Mucosa of descending colon (tissue), 3 donors: ENCODE results near the gene COL5A1. TPM values are rescaled to one million over a fixed set of nuclear protein-coding genes. Genes with fewer than 3 reads are reported as not detected.

ENCODE experiments used
- ATAC-seq: fragments of 200-7000 bp; cut with Tn5 transposase; one replicate; pipeline ENCODE4 v1.9.1; 2020; ENCODE audit warnings: mild to moderate bottlenecking, moderate library complexity
- DNase-seq, 3 donors: peaks; one replicate each; pipeline ENCODE4 v3.0.0-alpha.2; 2020
- H3K36me3 ChIP-seq: fragments of 200-600 bp; one replicate; pipeline ENCODE4 v1.8.0; 2021; ENCODE audit warnings: low read depth, mild to moderate bottlenecking
- H3K4me1 ChIP-seq: fragments of 200-600 bp; one replicate; pipeline ENCODE4 v1.8.0; 2021; ENCODE audit warnings: low read depth, mild to moderate bottlenecking
- H3K4me3 ChIP-seq: fragments of 200-600 bp; one replicate; pipeline ENCODE4 v1.8.0; 2021; ENCODE audit warnings: mild to moderate bottlenecking
- H3K9me3 ChIP-seq: fragments of 200-600 bp; one replicate; pipeline ENCODE4 v1.8.0; 2021; ENCODE audit warnings: mild to moderate bottlenecking
- intact Hi-C, 2 donors: fragments of 100-400 bp; cut with DNase I in 1 of 2; cut with micrococcal nuclease in 1 of 2; formaldehyde crosslinking; loops; one replicate each; pipeline versions ENCODE4 v1.11.0 to v1.11.1; 2022; cut with DNase I, micrococcal nuclease
- total RNA-seq, 3 donors: library from RNA; stranded (reverse); fragmentation: NEBNext Ultra II Directional in 2 of 3; extraction: Animal tissue kit (Norgen Biotek cat#: 25700) in 2 of 3; gene quantifications; one replicate each; pipeline versions ENCODE4 v1.2.1 to v1.2.4, GENCODE V29; 2021 to 2023
- TF ChIP-seq, protein P1 (sequence below): fragments of 200-600 bp; IDR thresholded peaks from one replicate; pipeline ENCODE4 v1.8.0; 2022; ENCODE audit warnings: antibody characterized with exemption, mild to moderate bottlenecking
- donor health status: DM: no; HTN: no; CAD: no; lungs with moderate emphysema.
- donor health status: DM: no; HTN: no; CAD: no.
- donor health status: DM: no; HTN: yes; CAD: no.

Gene COL5A1
- total RNA-seq, 3 donors from 2014 or later = 8.6 to 62.3 (median 22.2) TPM

- DNase-seq (peak in 2 of 3 donors; percentile 13 to 27), ATAC-seq (no peak)
- TF ChIP-seq, protein P1, sequence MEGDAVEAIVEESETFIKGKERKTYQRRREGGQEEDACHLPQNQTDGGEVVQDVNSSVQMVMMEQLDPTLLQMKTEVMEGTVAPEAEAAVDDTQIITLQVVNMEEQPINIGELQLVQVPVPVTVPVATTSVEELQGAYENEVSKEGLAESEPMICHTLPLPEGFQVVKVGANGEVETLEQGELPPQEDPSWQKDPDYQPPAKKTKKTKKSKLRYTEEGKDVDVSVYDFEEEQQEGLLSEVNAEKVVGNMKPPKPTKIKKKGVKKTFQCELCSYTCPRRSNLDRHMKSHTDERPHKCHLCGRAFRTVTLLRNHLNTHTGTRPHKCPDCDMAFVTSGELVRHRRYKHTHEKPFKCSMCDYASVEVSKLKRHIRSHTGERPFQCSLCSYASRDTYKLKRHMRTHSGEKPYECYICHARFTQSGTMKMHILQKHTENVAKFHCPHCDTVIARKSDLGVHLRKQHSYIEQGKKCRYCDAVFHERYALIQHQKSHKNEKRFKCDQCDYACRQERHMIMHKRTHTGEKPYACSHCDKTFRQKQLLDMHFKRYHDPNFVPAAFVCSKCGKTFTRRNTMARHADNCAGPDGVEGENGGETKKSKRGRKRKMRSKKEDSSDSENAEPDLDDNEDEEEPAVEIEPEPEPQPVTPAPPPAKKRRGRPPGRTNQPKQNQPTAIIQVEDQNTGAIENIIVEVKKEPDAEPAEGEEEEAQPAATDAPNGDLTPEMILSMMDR = no peak
- no peaks in the 10 kb centered on the region for H3K36me3 ChIP-seq
- no peaks in the 10 kb centered on the region for H3K9me3 ChIP-seq
- intact Hi-C loops = no loop called here
- H3K4me3 ChIP-seq = no peak overlapping the region
- no peaks in the 10 kb centered on the region for H3K4me1 ChIP-seq
Observed at GRCh38 chr9:134635351-134636148, 6.1 kb upstream of the COL5A1 start.

- Histone ChIP-seq H3K9me3 (no peaks in the 10 kb centered on the region), H3K4me1 (no peaks in the 10 kb centered on the region), H3K36me3 (no peaks in the 10 kb centered on the region), H3K4me3 (no peak overlapping the region)
- no peak for ATAC-seq
- DNase-seq = peak in 2 of 3 donors; percentile 2 to 17
- TF ChIP-seq, protein P1 = no peak
- intact Hi-C loops = no loop called here
Observed at GRCh38 chr9:134636149-134636507, 5.5 kb upstream of the COL5A1 start.

DNA sequence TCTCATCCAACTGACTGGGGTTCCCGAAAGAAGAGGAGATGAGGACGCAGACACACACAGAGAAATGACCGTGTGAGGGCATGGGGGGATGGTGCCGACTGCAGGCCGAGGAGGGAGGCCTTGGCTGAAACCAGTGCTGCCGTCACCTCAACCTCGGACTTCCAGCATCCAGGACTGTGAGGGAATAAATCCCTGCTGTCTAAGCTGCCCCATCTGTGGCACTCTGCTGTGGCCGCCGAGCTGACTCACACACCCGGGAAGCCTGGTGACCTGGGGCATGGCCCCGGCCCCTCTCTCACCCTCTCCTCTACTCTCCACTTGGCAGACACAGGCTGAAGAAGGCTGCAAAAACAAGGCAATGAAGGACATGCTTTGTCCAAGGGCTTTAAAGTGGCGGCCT, 4.4 kb upstream of the COL5A1 start:
- ATAC-seq (no peak), DNase-seq (peak in 2 of 3 donors; percentile 17 to 34)
- TF ChIP-seq, protein P1 = no peak

GRCh38 chr9:134637696-134638501, 3.7 kb upstream of the COL5A1 start:
- ATAC-seq (no peak), DNase-seq (peak in 2 of 3 donors; percentile 16 to 26)
- no peaks in the 10 kb centered on the region for H3K4me1 ChIP-seq
- no peaks in the 10 kb centered on the region for H3K36me3 ChIP-seq
- TF ChIP-seq, protein P1 = no peak
- no peaks in the 10 kb centered on the region for H3K9me3 ChIP-seq
- no peak overlapping the region for H3K4me3 ChIP-seq
- intact Hi-C loops = no loop called here

More for the DNA sequence above, 4.4 kb upstream of the COL5A1 start:
- Histone ChIP-seq H3K36me3 (no peaks in the 10 kb centered on the region), H3K4me1 (no peaks in the 10 kb centered on the region), H3K9me3 (no peaks in the 10 kb centered on the region), H3K4me3 (no peak overlapping the region)
- intact Hi-C loops = no loop called here

- Histone ChIP-seq H3K4me3 (no peak overlapping the region), H3K36me3 (no peaks in the 10 kb centered on the region), H3K9me3 (no peaks in the 10 kb centered on the region), H3K4me1 (no peaks in the 10 kb centered on the region)
- intact Hi-C loops = no loop called here
- ATAC-seq = no peak
- TF ChIP-seq, protein P1 = no peak
- peak in 1 of 3 donors; percentile 29 for DNase-seq
Observed at GRCh38 chr9:134638502-134639090, 3.0 kb upstream of the COL5A1 start.
